Measurements from ENCODE around the gene EGFR.

EGFR gene

GRCh38 chr7:55224111-55224510, 205.3 kb downstream of the EGFR start:
- peaks cover 2% of the 10 kb centered on the region; the same call in 1 of the 2 replicates for H3K9me3 ChIP-seq
- DNase-seq = no peak
- H3K4me1 ChIP-seq = no peaks in the 10 kb centered on the region; the same call in 1 of the 2 replicates
- TF ChIP-seq CTCF (IDR thresholded peaks at IDR 0.05; ENCODE audit: low read depth, low read length) = no peak
- H3K4me3 ChIP-seq (ENCODE audit: low read depth, low read length) = no peak overlapping the region
- no peaks in the 10 kb centered on the region for H3K36me3 ChIP-seq
- no peaks in the 10 kb centered on the region for H3K27me3 ChIP-seq

GRCh38 chr7:55224810-55225209, 206.0 kb downstream of the EGFR start:
- DNase-seq = no peak
- H3K4me1 ChIP-seq = no peaks in the 10 kb centered on the region; the same call in 1 of the 2 replicates
- no peak overlapping the region for H3K4me3 ChIP-seq (ENCODE audit: low read depth, low read length)
- H3K36me3 ChIP-seq = no peaks in the 10 kb centered on the region
- H3K27me3 ChIP-seq = no peaks in the 10 kb centered on the region
- H3K9me3 ChIP-seq = peaks cover 2% of the 10 kb centered on the region; the same call in 1 of the 2 replicates
- TF ChIP-seq CTCF (IDR thresholded peaks at IDR 0.05; ENCODE audit: low read depth, low read length) = no peak

- H3K27me3 ChIP-seq = no peaks in the 10 kb centered on the region
- no peak for DNase-seq
- H3K9me3 ChIP-seq = no peaks in the 10 kb centered on the region
- TF ChIP-seq CTCF (IDR thresholded peaks at IDR 0.05; ENCODE audit: low read depth, low read length) = no peak
- no peaks in the 10 kb centered on the region for H3K36me3 ChIP-seq
- H3K4me3 ChIP-seq (ENCODE audit: low read depth, low read length) = no peak overlapping the region
- H3K4me1 ChIP-seq = no peaks in the 10 kb centered on the region
Measured at GRCh38 chr7:55230014-55230413, 211.2 kb downstream of the EGFR start.

GRCh38 chr7:55231736-55232280, 213.0 kb downstream of the EGFR start:
- no peaks in the 10 kb centered on the region for H3K27me3 ChIP-seq
- no peak overlapping the region for H3K4me3 ChIP-seq (ENCODE audit: low read depth, low read length)
- DNase-seq = no peak
- no peaks in the 10 kb centered on the region for H3K36me3 ChIP-seq
- H3K9me3 ChIP-seq = no peaks in the 10 kb centered on the region
- TF ChIP-seq CTCF (IDR thresholded peaks at IDR 0.05; ENCODE audit: low read depth, low read length) = no peak
- no peaks in the 10 kb centered on the region for H3K4me1 ChIP-seq

- Histone ChIP-seq H3K4me1 (no peaks in the 10 kb centered on the region), H3K27me3 (no peaks in the 10 kb centered on the region; the same call in 1 of the 2 replicates), H3K4me3 (ENCODE audit: low read depth, low read length) (no peak overlapping the region), H3K9me3 (no peaks in the 10 kb centered on the region), H3K36me3 (no peaks in the 10 kb centered on the region)
- TF ChIP-seq CTCF (IDR thresholded peaks at IDR 0.05; ENCODE audit: low read depth, low read length) = no peak
- DNase-seq = no peak
Measured at GRCh38 chr7:55233001-55233400, 214.2 kb downstream of the EGFR start.

- Histone ChIP-seq H3K4me3 (ENCODE audit: low read depth, low read length) (no peak overlapping the region), H3K9me3 (no peaks in the 10 kb centered on the region)
Measured at GRCh38 chr7:55234408-55234807, 215.6 kb downstream of the EGFR start.

More at GRCh38 chr7:55234408-55234807, 215.6 kb downstream of the EGFR start:
- H3K4me1 ChIP-seq = no peaks in the 10 kb centered on the region
- TF ChIP-seq CTCF (IDR thresholded peaks at IDR 0.05; ENCODE audit: low read depth, low read length) = no peak
- no peaks in the 10 kb centered on the region for H3K36me3 ChIP-seq
- no peak for DNase-seq
- no peaks in the 10 kb centered on the region; the same call in 1 of the 2 replicates for H3K27me3 ChIP-seq
